OCI-LY1 (cell line): ENCODE results near the gene NPIPA1.
"Not testable (repeated sequence)": the region's sequence is repeated elsewhere in the genome, so short reads cannot be mapped to it uniquely, and the experiment has no call there.

Experiments
- EZH2 ChIP-seq: fragments of 200-600 bp; sonication (generic), shearing (Covaris generic); IDR thresholded peaks from 2 replicates; pipeline ENCODE4 v1.8.0; 2017; ENCODE audit warnings: borderline replicate concordance, mixed run types, mild to moderate bottlenecking, antibody characterized with exemption, low read length, moderate library complexity, mixed read lengths
- TF ChIP-seq, protein P1 (sequence below): fragments of 200-600 bp; sonication (generic), shearing (Covaris generic); IDR thresholded peaks from 2 replicates; pipeline ENCODE4 v1.5.1; 2017; ENCODE audit warnings: mild to moderate bottlenecking, antibody characterized with exemption, low read length, moderate library complexity, mixed read lengths

DNA sequence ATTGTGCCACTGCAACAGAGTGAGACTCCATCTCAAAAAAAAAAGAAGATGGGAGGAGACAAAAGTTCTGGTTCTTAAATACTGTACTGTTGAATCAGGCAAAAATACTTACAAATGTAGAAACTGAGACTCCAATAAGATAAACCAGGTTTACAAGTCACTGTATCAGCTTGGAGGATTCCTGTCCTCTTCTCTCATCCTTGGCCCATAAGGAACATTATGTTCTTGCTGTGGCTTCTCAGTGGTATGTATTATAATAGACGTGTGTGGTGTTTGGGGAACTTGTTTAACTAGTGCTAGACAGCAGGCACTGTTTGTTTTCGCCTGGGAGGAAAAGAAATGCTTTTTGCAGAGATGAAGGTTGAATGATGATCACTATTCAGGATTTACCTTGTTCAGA, 45.3 kb downstream of the NPIPA1 start:
- TF ChIP-seq, protein P1, sequence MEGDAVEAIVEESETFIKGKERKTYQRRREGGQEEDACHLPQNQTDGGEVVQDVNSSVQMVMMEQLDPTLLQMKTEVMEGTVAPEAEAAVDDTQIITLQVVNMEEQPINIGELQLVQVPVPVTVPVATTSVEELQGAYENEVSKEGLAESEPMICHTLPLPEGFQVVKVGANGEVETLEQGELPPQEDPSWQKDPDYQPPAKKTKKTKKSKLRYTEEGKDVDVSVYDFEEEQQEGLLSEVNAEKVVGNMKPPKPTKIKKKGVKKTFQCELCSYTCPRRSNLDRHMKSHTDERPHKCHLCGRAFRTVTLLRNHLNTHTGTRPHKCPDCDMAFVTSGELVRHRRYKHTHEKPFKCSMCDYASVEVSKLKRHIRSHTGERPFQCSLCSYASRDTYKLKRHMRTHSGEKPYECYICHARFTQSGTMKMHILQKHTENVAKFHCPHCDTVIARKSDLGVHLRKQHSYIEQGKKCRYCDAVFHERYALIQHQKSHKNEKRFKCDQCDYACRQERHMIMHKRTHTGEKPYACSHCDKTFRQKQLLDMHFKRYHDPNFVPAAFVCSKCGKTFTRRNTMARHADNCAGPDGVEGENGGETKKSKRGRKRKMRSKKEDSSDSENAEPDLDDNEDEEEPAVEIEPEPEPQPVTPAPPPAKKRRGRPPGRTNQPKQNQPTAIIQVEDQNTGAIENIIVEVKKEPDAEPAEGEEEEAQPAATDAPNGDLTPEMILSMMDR, result not testable (repeated sequence)
- not testable (repeated sequence) for TF ChIP-seq EZH2
